OCI-LY7 (cell line): ENCODE data around the gene CAMK2B.

Experiments
- EZH2phosphoT487 ChIP-seq: fragments of 200-600 bp; sonication (generic); IDR thresholded peaks from 2 replicates; pipeline ENCODE4 v1.6.1; 2018; ENCODE audit warnings: low read depth, borderline replicate concordance, mild to moderate bottlenecking, mixed run types, antibody characterized with exemption, low read length, moderate library complexity, mixed read lengths
- TF ChIP-seq, protein P1 (sequence below): fragments of 200-600 bp; sonication (generic); conservative IDR thresholded peaks from 2 replicates; pipeline ENCODE4 v1.5.1; 2014; ENCODE audit warnings: mild to moderate bottlenecking, antibody characterized with exemption, low read length, moderate library complexity, mixed read lengths

DNA sequence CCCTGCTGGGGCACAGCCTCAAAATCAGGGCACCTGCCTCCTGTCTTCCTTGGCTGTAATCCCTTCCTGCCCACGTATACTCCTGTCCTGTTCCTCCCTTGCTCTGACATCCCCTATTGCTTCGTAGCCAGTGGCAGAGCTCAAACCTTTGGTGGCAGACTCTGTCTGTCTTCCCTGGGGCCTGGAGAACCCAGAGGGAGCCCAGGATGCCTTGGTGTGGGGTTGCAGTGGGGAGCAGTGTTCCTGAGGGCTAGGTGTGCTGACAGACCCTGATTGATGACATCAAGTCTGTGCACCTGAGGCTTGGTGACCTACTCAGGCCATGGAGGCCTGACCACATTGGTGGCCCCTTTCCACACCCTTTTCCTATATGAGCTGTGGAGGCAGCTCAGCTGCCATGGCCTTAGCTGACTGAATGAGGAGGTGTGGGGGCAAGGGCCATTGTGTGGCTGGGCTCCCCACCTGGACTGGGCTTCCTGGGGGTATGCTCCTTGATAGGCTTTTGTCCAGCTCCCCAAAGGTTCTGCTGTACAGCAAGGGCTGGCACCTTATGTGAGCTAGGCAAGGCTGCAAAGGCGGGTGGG, 130.7 kb downstream of the CAMK2B start:
- TF ChIP-seq, protein P1, sequence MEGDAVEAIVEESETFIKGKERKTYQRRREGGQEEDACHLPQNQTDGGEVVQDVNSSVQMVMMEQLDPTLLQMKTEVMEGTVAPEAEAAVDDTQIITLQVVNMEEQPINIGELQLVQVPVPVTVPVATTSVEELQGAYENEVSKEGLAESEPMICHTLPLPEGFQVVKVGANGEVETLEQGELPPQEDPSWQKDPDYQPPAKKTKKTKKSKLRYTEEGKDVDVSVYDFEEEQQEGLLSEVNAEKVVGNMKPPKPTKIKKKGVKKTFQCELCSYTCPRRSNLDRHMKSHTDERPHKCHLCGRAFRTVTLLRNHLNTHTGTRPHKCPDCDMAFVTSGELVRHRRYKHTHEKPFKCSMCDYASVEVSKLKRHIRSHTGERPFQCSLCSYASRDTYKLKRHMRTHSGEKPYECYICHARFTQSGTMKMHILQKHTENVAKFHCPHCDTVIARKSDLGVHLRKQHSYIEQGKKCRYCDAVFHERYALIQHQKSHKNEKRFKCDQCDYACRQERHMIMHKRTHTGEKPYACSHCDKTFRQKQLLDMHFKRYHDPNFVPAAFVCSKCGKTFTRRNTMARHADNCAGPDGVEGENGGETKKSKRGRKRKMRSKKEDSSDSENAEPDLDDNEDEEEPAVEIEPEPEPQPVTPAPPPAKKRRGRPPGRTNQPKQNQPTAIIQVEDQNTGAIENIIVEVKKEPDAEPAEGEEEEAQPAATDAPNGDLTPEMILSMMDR = no peak
- TF ChIP-seq EZH2phosphoT487 = no peak
